A549 (cell line): ENCODE results near the gene DDIT4. TPM values are rescaled to one million over a fixed set of nuclear protein-coding genes. Genes with fewer than 3 reads are reported as not detected.

Experiments
- ATAC-seq, 2 experiments: fragments of 200-7000 bp in 1 of 2; fragments of >200 bp in 1 of 2; cut with Nextera tagmentation in 1 of 2; cut with Tn5 transposase in 1 of 2; 3 replicates each; pipeline versions ENCODE4 v1.8.0 to v1.9.1; 2018 to 2020; ENCODE audit warnings: mild to moderate bottlenecking in 1 of 2, moderate library complexity in 1 of 2
- CTCF ChIA-PET: fragments of 300-600 bp; sonication (Branson Sonifier 250); formaldehyde crosslinking; extraction: SDS; loops from one replicate; lab custom pipeline; 2021; ENCODE audit warnings: antibody characterized with exemption, inconsistent platforms; lab: Yijun Ruan, JAX
- POLR2A ChIA-PET: fragments of 350-600 bp; formaldehyde crosslinking; extraction: SDS; loops from one replicate; lab custom pipeline; 2021; ENCODE audit warnings: antibody characterized with exemption, inconsistent platforms; lab: Yijun Ruan, JAX
- DNase-seq, 2 experiments: peaks; one replicate each; pipeline versions ENCODE4 v3.0.0 to v3.0.0-alpha.2; 2011 to 2016; ENCODE audit warnings: low read depth in 1 of 2, low spot score in 1 of 2
- FAIRE-seq: peaks from 2 replicates; lab custom pipeline; 2011; peaks lifted over from hg19 to GRCh38; lab: Jason Lieb, UNC
- H3K27ac ChIP-seq, 2 experiments: fragments of >200 bp; sonication (Bioruptor Twin); formaldehyde crosslinking; 3 replicates each; pipeline ENCODE4 v1.5.1; 2016 to 2017
- H3K4me1 ChIP-seq: fragments of >200 bp; sonication (Bioruptor Twin); formaldehyde crosslinking; 3 replicates; pipeline ENCODE4 v1.6.1; 2016
- H3K4me2 ChIP-seq: fragments of >200 bp; sonication (Bioruptor Twin); formaldehyde crosslinking; 3 replicates; pipeline ENCODE4 v1.6.1; 2016
- H3K4me3 ChIP-seq: fragments of >200 bp; sonication (Bioruptor Twin); formaldehyde crosslinking; 3 replicates; pipeline ENCODE4 v1.5.1; 2016
- H3K9me3 ChIP-seq: fragments of >200 bp; sonication (Bioruptor Twin); formaldehyde crosslinking; 3 replicates; pipeline ENCODE4 v1.6.1; 2016
- CBX2 ChIP-seq: fragments of 200-600 bp; sonication (generic); IDR thresholded peaks from 2 replicates; pipeline ENCODE4 v1.6.1; 2016; ENCODE audit warnings: low read depth, mild to moderate bottlenecking, borderline replicate concordance
- CBX8 ChIP-seq: fragments of 200-600 bp; sonication (generic); IDR thresholded peaks from 2 replicates; pipeline ENCODE4 v1.6.1; 2016
- CHD4 ChIP-seq: fragments of 200-600 bp; sonication (generic); IDR thresholded peaks from 2 replicates; pipeline ENCODE4 v1.6.1; 2016; ENCODE audit warnings: antibody characterized with exemption, mild to moderate bottlenecking, borderline replicate concordance
- EHF ChIP-seq: fragments of 250-450 bp; sonication (Bioruptor Pico); IDR thresholded peaks from 2 replicates; pipeline ENCODE4 v1.5.0; 2020; ENCODE audit warnings: mild to moderate bottlenecking
- EHMT2 ChIP-seq: fragments of 200-600 bp; sonication (generic); IDR thresholded peaks from 2 replicates; pipeline ENCODE4 v1.6.1; 2016; ENCODE audit warnings: antibody characterized with exemption, low read depth, mild to moderate bottlenecking, moderate library complexity
- EP300 ChIP-seq, 2 experiments: fragments of >200 bp; sonication (Bioruptor Twin); formaldehyde crosslinking; IDR thresholded peaks; 2 replicates in 1 of 2; 3 replicates in 1 of 2; pipeline ENCODE4 v1.6.1; 2016 to 2017
- FOXS1 ChIP-seq: fragments of 250-450 bp; sonication (Bioruptor Pico); IDR thresholded peaks from 2 replicates; pipeline ENCODE4 v1.5.0; 2020; ENCODE audit warnings: mild to moderate bottlenecking, moderate library complexity
- HDAC2 ChIP-seq: fragments of 200-600 bp; sonication (generic); IDR thresholded peaks from 2 replicates; pipeline ENCODE4 v1.6.1; 2016
- HMGXB4 ChIP-seq: fragments of 250-450 bp; sonication (Bioruptor Pico); IDR thresholded peaks from 2 replicates; pipeline ENCODE4 v1.5.0; 2021; ENCODE audit warnings: mild to moderate bottlenecking, moderate library complexity, borderline replicate concordance
- KDM1A ChIP-seq: fragments of 200-600 bp; sonication (generic); IDR thresholded peaks from 2 replicates; pipeline ENCODE4 v1.6.1; 2016; ENCODE audit warnings: low read depth, mild to moderate bottlenecking
- MAFK ChIP-seq: fragments of 450-650 bp; IDR thresholded peaks from 2 replicates; pipeline ENCODE4 v1.6.1; 2014; ENCODE audit not compliant: partially characterized antibody
- MAX ChIP-seq: IDR thresholded peaks from 2 replicates; pipeline ENCODE4 v1.6.1; 2012
- MYC ChIP-seq: IDR thresholded peaks from 2 replicates; pipeline ENCODE4 v1.6.1; 2012; ENCODE audit warnings: mild to moderate bottlenecking, inconsistent platforms, low read length, improper control_type of control experiment, borderline replicate concordance
- NR3C1 ChIP-seq: fragments of >200 bp; sonication (Bioruptor Twin); formaldehyde crosslinking; IDR thresholded peaks from 3 replicates; pipeline ENCODE4 v1.6.1; 2017
- RAD21 ChIP-seq, 2 experiments: fragments of >200 bp in 1 of 2; sonication (Bioruptor Twin) in 1 of 2; formaldehyde crosslinking in 1 of 2; IDR thresholded peaks in 1 of 2; conservative IDR thresholded peaks in 1 of 2; 2 replicates in 1 of 2; 3 replicates in 1 of 2; pipeline ENCODE4 v1.6.1; 2012 to 2018; ENCODE audit warnings: inconsistent platforms in 1 of 2
- RCOR1 ChIP-seq: fragments of 150-350 bp; IDR thresholded peaks from 2 replicates; pipeline ENCODE4 v1.6.1; 2014; ENCODE audit warnings: antibody characterized with exemption, low read length, low read depth
- REST ChIP-seq: fragments of 200-600 bp; sonication (generic); IDR thresholded peaks from 2 replicates; pipeline ENCODE4 v1.6.1; 2016; ENCODE audit warnings: antibody characterized with exemption, mild to moderate bottlenecking, moderate library complexity
- SREBF2 ChIP-seq: fragments of 450-650 bp; IDR thresholded peaks from 2 replicates; pipeline ENCODE4 v1.6.1; 2014; ENCODE audit warnings: mild to moderate bottlenecking, moderate library complexity
- TFCP2L1 ChIP-seq: fragments of 250-450 bp; sonication (Bioruptor Pico); IDR thresholded peaks from 2 replicates; pipeline ENCODE4 v1.5.0; 2021; ENCODE audit warnings: mild to moderate bottlenecking
- ZSCAN20 ChIP-seq: fragments of 250-450 bp; sonication (Bioruptor Pico); IDR thresholded peaks from 2 replicates; pipeline ENCODE4 v1.8.0; 2022; ENCODE audit warnings: mild to moderate bottlenecking, moderate library complexity
- WGBS: methylation state at CpG from one replicate; pipeline ENCODE4 v1.1.6; 2017; ENCODE audit errors: missing lambda C conversion rate; 5-methylcytosine and 5-hydroxymethylcytosine counted together
- polyA plus RNA-seq, 4 experiments: library from polyadenylated mRNA; depleted of rRNA in 3 of 4; stranded (reverse); fragments of >200 nt; fragmentation: RNase III in 1 of 4; extraction: RNeasy Plus Mini Kit Qiagen cat#74134 plus additional on column Dnase treatment in 1 of 4; gene quantifications; 2 replicates in 3 of 4; 3 replicates in 1 of 4; pipeline ENCODE4 v1.2.3, GENCODE V29; 2011 to 2017
- TF ChIP-seq, protein P1 (sequence below): fragments of >200 bp; sonication (Bioruptor Twin); formaldehyde crosslinking; IDR thresholded peaks from 2 replicates; pipeline ENCODE4 v1.6.1; 2016
- TF ChIP-seq, protein P2 (sequence below): IDR thresholded peaks from 2 replicates; pipeline ENCODE4 v1.6.1; 2012; ENCODE audit warnings: low read depth, borderline replicate concordance
- TF ChIP-seq, protein P3 (sequence below): fragments of >200 bp; sonication (Bioruptor Twin); formaldehyde crosslinking; IDR thresholded peaks from 3 replicates; pipeline ENCODE4 v1.5.1; 2016
- TF ChIP-seq, protein P4 (sequence below): fragments of 150-350 bp; IDR thresholded peaks from 2 replicates; pipeline ENCODE4 v1.6.1; 2014; ENCODE audit warnings: low read depth, mild to moderate bottlenecking, low read length

DDIT4 gene
- polyA plus RNA-seq, 2 of the 4 experiments (the other 2 are of a cell fraction) = 239 to 392 TPM

DNA sequence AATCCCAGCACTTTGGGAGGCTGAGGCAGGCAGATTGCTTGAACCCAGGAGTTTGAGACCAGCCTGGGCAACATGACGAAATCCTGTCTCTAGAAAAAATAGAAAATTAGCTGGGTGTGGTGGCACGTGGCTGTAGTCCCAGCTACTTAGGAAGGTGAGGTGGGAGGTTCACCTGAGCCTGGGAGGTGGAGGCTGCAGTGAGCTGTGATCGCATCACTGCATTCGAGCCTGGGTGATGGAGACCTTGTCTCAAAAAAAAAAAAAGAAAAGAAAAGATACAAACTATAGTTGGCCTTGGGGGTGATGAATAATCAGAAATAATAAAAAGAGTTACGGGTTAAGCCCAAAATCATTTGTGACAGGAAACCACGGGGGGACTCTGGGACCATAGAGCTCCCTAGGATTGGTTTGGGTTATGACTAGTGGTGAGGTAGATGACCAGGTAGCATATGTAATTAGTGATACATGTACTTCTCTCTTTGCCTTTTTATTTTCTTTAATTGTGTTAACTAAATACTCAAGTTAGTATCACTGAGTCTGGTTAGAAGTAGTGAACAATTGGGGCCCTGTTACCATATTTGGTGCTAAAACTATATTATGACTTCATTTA lies 47.2 kb upstream of the DDIT4 start:
- 92% methylated on average over 6 of the region's 6 CpGs for WGBS
- Histone ChIP-seq H3K4me2 (no peak overlapping the region), H3K4me1 (peaks cover 44% of the 10 kb centered on the region), H3K4me3 (no peak overlapping the region), H3K27ac (peak overlapping the region; percentile 9 to 82; a peak in 3 of 6 replicates), H3K9me3 (no peaks in the 10 kb centered on the region)
- DNase-seq (no peak), ATAC-seq (no peak), FAIRE-seq (no peak)
- POLR2A ChIA-PET = interaction anchor here (1.0 kb wide), 1 partner anchor 47 kb away, joined by 3 read pairs; the partner anchor contains the start of gene DDIT4
- CTCF ChIA-PET = interaction anchor here (0.5 to 9.7 kb wide), 12 partner anchors 9 to 933 kb away, joined by 3 to 91 read pairs (median 4); partner anchors contain the start of gene ANAPC16
- TF ChIP-seq CBX2 (no peak), RCOR1 (no peak), EHMT2 (no peak), RAD21 (conservative IDR thresholded peaks at IDR 0.05 in 1 of 2, IDR thresholded peaks at IDR 0.05 in 1 of 2) (no peak), REST (no peak), CBX8 (no peak), EP300 (IDR thresholded peaks at IDR 0.05) (no peak), ZSCAN20 (CRISPR knock-in tag) (no peak), NR3C1 (no peak), EHF (CRISPR knock-in tag) (no peak), HDAC2 (no peak), MAX (no peak), FOXS1 (CRISPR knock-in tag) (no peak), MAFK (no peak), SREBF2 (no peak)
- TF ChIP-seq, protein P1, sequence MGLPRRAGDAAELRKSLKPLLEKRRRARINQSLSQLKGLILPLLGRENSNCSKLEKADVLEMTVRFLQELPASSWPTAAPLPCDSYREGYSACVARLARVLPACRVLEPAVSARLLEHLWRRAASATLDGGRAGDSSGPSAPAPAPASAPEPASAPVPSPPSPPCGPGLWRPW = no peak
- TF ChIP-seq, protein P2, sequence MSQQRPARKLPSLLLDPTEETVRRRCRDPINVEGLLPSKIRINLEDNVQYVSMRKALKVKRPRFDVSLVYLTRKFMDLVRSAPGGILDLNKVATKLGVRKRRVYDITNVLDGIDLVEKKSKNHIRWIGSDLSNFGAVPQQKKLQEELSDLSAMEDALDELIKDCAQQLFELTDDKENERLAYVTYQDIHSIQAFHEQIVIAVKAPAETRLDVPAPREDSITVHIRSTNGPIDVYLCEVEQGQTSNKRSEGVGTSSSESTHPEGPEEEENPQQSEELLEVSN = no peak
- TF ChIP-seq, protein P3, sequence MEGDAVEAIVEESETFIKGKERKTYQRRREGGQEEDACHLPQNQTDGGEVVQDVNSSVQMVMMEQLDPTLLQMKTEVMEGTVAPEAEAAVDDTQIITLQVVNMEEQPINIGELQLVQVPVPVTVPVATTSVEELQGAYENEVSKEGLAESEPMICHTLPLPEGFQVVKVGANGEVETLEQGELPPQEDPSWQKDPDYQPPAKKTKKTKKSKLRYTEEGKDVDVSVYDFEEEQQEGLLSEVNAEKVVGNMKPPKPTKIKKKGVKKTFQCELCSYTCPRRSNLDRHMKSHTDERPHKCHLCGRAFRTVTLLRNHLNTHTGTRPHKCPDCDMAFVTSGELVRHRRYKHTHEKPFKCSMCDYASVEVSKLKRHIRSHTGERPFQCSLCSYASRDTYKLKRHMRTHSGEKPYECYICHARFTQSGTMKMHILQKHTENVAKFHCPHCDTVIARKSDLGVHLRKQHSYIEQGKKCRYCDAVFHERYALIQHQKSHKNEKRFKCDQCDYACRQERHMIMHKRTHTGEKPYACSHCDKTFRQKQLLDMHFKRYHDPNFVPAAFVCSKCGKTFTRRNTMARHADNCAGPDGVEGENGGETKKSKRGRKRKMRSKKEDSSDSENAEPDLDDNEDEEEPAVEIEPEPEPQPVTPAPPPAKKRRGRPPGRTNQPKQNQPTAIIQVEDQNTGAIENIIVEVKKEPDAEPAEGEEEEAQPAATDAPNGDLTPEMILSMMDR = no peak

GRCh38 chr10:72227826-72228225 lies 45.9 kb upstream of the DDIT4 start:
- FAIRE-seq (no peak), DNase-seq (no peak), ATAC-seq (no peak)
- Histone ChIP-seq H3K27ac (peak overlapping the region; percentile 46 to 69; a peak in 4 of 6 replicates), H3K4me2 (no peak overlapping the region), H3K4me1 (peaks cover 45% of the 10 kb centered on the region), H3K4me3 (no peak overlapping the region), H3K9me3 (no peaks in the 10 kb centered on the region)
- WGBS = 80% methylated on average over 6 of the region's 6 CpGs
- ChIA-PET POLR2A (interaction anchor here (0.6 kb wide), 1 partner anchor 69 kb away, joined by 6 read pairs; no protein-coding TSS in a partner anchor), CTCF (interaction anchor here (2.1 to 9.7 kb wide), 3 partner anchors 100 to 102 kb away, joined by 7 to 91 read pairs (median 11); no protein-coding TSS in a partner anchor)
- TF ChIP-seq CBX8 = no peak
- TF ChIP-seq, protein P4, sequence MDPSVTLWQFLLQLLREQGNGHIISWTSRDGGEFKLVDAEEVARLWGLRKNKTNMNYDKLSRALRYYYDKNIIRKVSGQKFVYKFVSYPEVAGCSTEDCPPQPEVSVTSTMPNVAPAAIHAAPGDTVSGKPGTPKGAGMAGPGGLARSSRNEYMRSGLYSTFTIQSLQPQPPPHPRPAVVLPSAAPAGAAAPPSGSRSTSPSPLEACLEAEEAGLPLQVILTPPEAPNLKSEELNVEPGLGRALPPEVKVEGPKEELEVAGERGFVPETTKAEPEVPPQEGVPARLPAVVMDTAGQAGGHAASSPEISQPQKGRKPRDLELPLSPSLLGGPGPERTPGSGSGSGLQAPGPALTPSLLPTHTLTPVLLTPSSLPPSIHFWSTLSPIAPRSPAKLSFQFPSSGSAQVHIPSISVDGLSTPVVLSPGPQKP = no peak
- no peak for TF ChIP-seq CHD4
- TF ChIP-seq, protein P3 = no peak
- no peak for TF ChIP-seq SREBF2
- TF ChIP-seq TFCP2L1 (CRISPR knock-in tag) = no peak
- TF ChIP-seq HMGXB4 (CRISPR knock-in tag) = no peak
- TF ChIP-seq MYC = no peak
- TF ChIP-seq FOXS1 (CRISPR knock-in tag) = no peak
- no peak for TF ChIP-seq KDM1A
